Measurements from ENCODE around the gene B3GALT5. TPM values are rescaled to one million over a fixed set of nuclear protein-coding genes. Genes with fewer than 3 reads are reported as not detected.

Gene B3GALT5
- total RNA-seq, 2 donors from 2014 or later = 2.5 to 6.1 TPM

DNA sequence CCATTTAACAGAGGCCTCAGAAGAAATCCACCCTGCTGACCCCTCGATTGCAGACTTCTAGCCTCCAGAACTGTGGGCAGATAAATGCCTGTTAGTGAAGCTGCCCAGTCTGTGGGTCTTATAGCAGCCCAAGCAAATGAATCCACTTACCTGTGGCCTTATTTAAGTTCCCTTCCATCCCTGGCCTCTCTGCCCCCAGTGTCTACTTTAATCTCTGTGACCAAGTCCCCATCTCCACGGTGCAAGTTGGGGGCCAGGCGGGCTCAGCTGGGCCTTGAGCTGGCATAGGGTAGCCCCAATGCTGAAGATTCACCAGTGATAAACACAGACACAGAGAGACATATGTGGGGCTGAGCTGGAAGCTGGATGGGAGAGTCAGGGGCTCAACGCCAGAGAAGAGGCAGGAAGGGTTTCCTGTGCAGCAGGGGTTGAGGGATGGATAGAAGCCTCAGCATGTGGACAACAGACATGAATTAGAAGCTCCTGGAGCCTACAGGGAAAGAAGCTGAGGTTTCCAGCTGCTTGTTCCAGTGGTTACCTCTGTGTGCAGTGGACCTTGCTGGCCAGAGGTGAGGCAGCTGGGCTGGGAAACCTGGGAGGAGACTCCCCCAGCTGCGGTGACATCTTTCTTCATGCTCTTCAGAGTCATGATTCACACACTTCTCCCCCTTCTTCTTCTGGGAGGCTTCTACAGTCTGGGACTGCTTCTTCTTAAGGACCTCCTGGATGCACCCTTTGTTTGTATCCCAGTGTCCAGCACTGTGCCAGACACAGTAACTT, 13.4 kb upstream of the B3GALT5 start:
- H3K9me3 ChIP-seq (ENCODE audit: control insufficient read depth, low read length) = peaks cover 8% of the 10 kb centered on the region
- peaks cover 9% of the 10 kb centered on the region for H3K4me1 Mint-ChIP-seq
- H3K4me3 ChIP-seq (ENCODE audit: low read length) = no peak overlapping the region
- no peak for DNase-seq
- TF ChIP-seq, protein P1, sequence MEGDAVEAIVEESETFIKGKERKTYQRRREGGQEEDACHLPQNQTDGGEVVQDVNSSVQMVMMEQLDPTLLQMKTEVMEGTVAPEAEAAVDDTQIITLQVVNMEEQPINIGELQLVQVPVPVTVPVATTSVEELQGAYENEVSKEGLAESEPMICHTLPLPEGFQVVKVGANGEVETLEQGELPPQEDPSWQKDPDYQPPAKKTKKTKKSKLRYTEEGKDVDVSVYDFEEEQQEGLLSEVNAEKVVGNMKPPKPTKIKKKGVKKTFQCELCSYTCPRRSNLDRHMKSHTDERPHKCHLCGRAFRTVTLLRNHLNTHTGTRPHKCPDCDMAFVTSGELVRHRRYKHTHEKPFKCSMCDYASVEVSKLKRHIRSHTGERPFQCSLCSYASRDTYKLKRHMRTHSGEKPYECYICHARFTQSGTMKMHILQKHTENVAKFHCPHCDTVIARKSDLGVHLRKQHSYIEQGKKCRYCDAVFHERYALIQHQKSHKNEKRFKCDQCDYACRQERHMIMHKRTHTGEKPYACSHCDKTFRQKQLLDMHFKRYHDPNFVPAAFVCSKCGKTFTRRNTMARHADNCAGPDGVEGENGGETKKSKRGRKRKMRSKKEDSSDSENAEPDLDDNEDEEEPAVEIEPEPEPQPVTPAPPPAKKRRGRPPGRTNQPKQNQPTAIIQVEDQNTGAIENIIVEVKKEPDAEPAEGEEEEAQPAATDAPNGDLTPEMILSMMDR (conservative IDR thresholded peaks at IDR 0.05) = no peak
- no peak overlapping the region for H3K27ac Mint-ChIP-seq
- no peaks in the 10 kb centered on the region for H3K36me3 ChIP-seq (ENCODE audit: control insufficient read depth, insufficient read depth, low read length)
- H3K9ac ChIP-seq (ENCODE audit: extremely low read depth, low read length, poor library complexity, severe bottlenecking) = no peak overlapping the region
- H3K27me3 ChIP-seq (ENCODE audit: control insufficient read depth, insufficient read depth, low read length, poor library complexity, severe bottlenecking) = no peaks in the 10 kb centered on the region
- no peaks in the 10 kb centered on the region for H3K27me3 Mint-ChIP-seq (ENCODE audit: insufficient read depth)
- no peak overlapping the region for H3K27ac ChIP-seq (ENCODE audit: low read depth, low read length)
- 76 to 77% methylated on average over 2 to 5 of the region's 5 CpGs for WGBS, 2 experiments (ENCODE audit: insufficient coverage in 1 of 2, insufficient read length in 1 of 2)
- peaks cover 4% of the 10 kb centered on the region for H3K9me3 Mint-ChIP-seq
- H3K36me3 Mint-ChIP-seq (ENCODE audit: low read depth) = peaks cover 3% of the 10 kb centered on the region
- H3K4me1 ChIP-seq (ENCODE audit: control insufficient read depth, insufficient read depth, low read length) = no peaks in the 10 kb centered on the region
- no peak overlapping the region for H3K4me3 Mint-ChIP-seq

DNA sequence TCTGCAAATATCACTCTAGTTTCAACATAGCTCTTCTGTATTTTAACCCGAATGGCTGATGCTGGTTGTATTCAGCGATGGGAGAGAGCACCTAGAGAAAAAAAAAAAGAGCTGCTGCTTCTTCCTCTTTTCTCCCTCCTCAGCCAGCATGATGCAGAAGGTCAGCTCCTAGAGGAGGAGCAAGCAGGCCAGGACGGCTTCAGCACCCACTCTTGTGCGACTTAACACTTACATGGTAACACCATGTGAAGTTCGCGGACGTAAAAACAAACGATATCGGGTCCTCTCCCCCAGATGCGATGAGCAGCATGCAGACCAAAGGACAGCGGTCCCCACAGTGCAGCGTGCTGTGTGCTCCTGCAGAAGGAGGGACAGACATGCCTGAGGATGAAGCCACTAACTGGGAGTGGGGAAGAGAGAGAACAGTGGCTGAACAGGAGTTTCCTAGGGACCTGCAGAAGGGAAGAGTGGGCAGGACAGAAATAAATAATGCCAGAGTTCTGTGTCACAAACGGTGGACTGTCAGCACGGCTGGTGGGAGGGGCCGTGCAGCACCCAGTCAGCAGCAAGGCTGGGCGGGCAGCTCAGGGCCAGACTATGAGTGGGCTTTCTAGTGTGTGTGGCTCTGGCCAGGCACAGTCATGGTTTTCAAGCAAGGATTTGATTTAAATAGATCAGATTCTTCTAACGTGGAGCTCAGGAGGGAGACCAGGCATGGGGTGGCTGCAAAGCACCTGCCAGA, 11.4 kb upstream of the B3GALT5 start:
- TF ChIP-seq, protein P1 (conservative IDR thresholded peaks at IDR 0.05) = no peak
- H3K27ac Mint-ChIP-seq = no peak overlapping the region

DNA sequence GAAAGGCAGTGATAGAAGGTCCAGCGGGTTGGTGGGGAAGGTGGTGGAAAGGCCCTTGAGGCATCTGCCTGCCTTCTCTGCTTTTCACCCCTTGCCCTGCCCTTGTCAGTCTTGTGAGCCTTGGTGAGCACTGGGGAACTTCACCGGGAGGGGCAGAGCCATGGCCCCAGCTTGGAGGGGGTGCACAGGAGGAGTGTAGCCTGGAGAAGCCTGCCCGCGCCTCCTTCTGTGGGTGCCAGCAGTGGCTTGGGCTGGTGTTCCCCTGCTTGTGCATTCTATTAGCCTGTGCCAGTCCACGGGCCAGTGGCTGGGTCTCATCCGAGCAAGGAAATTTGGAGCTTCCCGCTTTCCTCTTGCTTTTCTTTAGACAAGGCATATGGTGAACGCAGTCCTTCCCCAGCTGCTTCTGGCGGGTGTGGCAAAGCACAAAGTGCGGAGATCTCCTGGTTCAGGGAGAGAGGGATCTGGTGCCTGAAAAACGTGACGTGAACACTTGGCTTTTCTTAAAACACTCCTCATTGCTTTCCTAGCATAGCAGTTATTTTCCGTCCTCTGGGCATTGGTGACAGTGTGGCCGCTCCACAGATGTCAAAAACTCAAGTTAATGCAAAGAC, 10.6 kb upstream of the B3GALT5 start:
- 91 to 97% methylated on average over 11 to 14 of the region's 14 CpGs for WGBS, 2 experiments (ENCODE audit: insufficient coverage in 1 of 2, insufficient read length in 1 of 2)
- H3K27ac Mint-ChIP-seq = no peak overlapping the region
- Histone ChIP-seq H3K36me3 (ENCODE audit: control insufficient read depth, insufficient read depth, low read length) (no peaks in the 10 kb centered on the region), H3K27me3 (ENCODE audit: control insufficient read depth, insufficient read depth, low read length, poor library complexity, severe bottlenecking) (no peaks in the 10 kb centered on the region), H3K4me1 (ENCODE audit: control insufficient read depth, insufficient read depth, low read length) (no peaks in the 10 kb centered on the region), H3K27ac (ENCODE audit: low read depth, low read length) (no peak overlapping the region), H3K4me3 (ENCODE audit: low read length) (no peak overlapping the region), H3K9ac (ENCODE audit: extremely low read depth, low read length, poor library complexity, severe bottlenecking) (no peak overlapping the region), H3K9me3 (ENCODE audit: control insufficient read depth, low read length) (no peaks in the 10 kb centered on the region)
- H3K4me1 Mint-ChIP-seq = peaks cover 7% of the 10 kb centered on the region
- H3K36me3 Mint-ChIP-seq (ENCODE audit: low read depth) = peaks cover 5% of the 10 kb centered on the region
- no peak for DNase-seq
- no peak overlapping the region for H3K4me3 Mint-ChIP-seq
- TF ChIP-seq, protein P1 (conservative IDR thresholded peaks at IDR 0.05) = no peak
- H3K9me3 Mint-ChIP-seq = no peaks in the 10 kb centered on the region
- H3K27me3 Mint-ChIP-seq (ENCODE audit: insufficient read depth) = no peaks in the 10 kb centered on the region

More for the DNA sequence above, 11.4 kb upstream of the B3GALT5 start:
- no peaks in the 10 kb centered on the region for H3K27me3 Mint-ChIP-seq (ENCODE audit: insufficient read depth)
- Histone ChIP-seq H3K27ac (ENCODE audit: low read depth, low read length) (no peak overlapping the region), H3K4me1 (ENCODE audit: control insufficient read depth, insufficient read depth, low read length) (no peaks in the 10 kb centered on the region), H3K27me3 (ENCODE audit: control insufficient read depth, insufficient read depth, low read length, poor library complexity, severe bottlenecking) (no peaks in the 10 kb centered on the region), H3K9ac (ENCODE audit: extremely low read depth, low read length, poor library complexity, severe bottlenecking) (no peak overlapping the region), H3K4me3 (ENCODE audit: low read length) (no peak overlapping the region), H3K9me3 (ENCODE audit: control insufficient read depth, low read length) (no peaks in the 10 kb centered on the region), H3K36me3 (ENCODE audit: control insufficient read depth, insufficient read depth, low read length) (no peaks in the 10 kb centered on the region)
- no peak overlapping the region for H3K4me3 Mint-ChIP-seq
- peaks cover 9% of the 10 kb centered on the region for H3K4me1 Mint-ChIP-seq
- WGBS, 2 experiments (ENCODE audit: insufficient coverage in 1 of 2, insufficient read length in 1 of 2) = 82 to 86% methylated on average over 7 to 17 of the region's 17 CpGs
- DNase-seq = no peak
- no peaks in the 10 kb centered on the region for H3K9me3 Mint-ChIP-seq
- H3K36me3 Mint-ChIP-seq (ENCODE audit: low read depth) = peaks cover 5% of the 10 kb centered on the region

All from endodermal cell (in vitro differentiated cells).